ENCODE data around the gene HOXC6.

DNA sequence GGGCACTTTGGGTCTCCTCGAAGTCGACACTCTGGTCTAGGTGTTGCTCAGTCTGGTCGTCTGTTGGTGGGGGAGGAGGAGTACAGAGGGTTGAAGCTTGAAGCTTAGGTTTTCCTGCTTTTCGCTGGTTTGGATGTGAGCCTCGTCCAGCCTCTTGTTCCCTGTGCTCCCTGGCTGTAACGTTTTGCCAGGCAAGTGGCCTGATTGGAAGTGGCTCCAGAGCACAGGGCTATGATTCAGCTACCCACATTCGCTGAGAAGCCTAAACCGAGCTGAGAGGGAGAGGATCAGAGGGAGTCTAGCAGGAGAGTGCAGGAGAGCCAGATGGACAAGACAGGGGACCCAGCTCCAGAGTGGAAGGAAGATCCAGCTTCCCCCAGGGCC is 37.2 kb upstream of the HOXC6 start:
- TF ChIP-seq YY1 (IDR thresholded peaks at IDR 0.05; ENCODE audit: low read depth, low read length) (no peak), TAF1 (IDR thresholded peaks at IDR 0.05; ENCODE audit: low read depth, low read length) (no peak), RFX5 (IDR thresholded peaks at IDR 0.05; ENCODE audit: borderline replicate concordance, low read depth, low read length) (no peak)
- TF ChIP-seq, protein P1, sequence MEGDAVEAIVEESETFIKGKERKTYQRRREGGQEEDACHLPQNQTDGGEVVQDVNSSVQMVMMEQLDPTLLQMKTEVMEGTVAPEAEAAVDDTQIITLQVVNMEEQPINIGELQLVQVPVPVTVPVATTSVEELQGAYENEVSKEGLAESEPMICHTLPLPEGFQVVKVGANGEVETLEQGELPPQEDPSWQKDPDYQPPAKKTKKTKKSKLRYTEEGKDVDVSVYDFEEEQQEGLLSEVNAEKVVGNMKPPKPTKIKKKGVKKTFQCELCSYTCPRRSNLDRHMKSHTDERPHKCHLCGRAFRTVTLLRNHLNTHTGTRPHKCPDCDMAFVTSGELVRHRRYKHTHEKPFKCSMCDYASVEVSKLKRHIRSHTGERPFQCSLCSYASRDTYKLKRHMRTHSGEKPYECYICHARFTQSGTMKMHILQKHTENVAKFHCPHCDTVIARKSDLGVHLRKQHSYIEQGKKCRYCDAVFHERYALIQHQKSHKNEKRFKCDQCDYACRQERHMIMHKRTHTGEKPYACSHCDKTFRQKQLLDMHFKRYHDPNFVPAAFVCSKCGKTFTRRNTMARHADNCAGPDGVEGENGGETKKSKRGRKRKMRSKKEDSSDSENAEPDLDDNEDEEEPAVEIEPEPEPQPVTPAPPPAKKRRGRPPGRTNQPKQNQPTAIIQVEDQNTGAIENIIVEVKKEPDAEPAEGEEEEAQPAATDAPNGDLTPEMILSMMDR (IDR thresholded peaks at IDR 0.05; ENCODE audit: control extremely low read depth in 1 of 3, insufficient read depth in 1 of 3, low read depth in 1 of 3, low read length in 3 of 3) = no peak
- TF ChIP-seq, protein P2, sequence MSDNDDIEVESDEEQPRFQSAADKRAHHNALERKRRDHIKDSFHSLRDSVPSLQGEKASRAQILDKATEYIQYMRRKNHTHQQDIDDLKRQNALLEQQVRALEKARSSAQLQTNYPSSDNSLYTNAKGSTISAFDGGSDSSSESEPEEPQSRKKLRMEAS (IDR thresholded peaks at IDR 0.05) = no peak

Data from H1 (cell line).